ENCODE measurements around the gene ZNF333.

- TF ChIP-seq POLR2A (IDR thresholded peaks at IDR 0.05; ENCODE audit: low read length) (no peak), GATA1 (IDR thresholded peaks at IDR 0.05; ENCODE audit: low read depth, low read length) (no peak)
Measured at GRCh38 chr19:14678199-14678598, 11.6 kb upstream of the ZNF333 start.
